VCaP (cell line): ENCODE data around the gene BTAF1.
"Not testable (repeated sequence)": the region's sequence is repeated elsewhere in the genome, so short reads cannot be mapped to it uniquely, and the experiment has no call there.

Experiments
- H3K27ac ChIP-seq: fragments of 450-650 bp; 2 replicates; pipeline ENCODE4 v1.5.1; 2017
- TF ChIP-seq, protein P1 (sequence below): fragments of 450-650 bp; conservative IDR thresholded peaks from 2 replicates; pipeline ENCODE4 v1.5.1; 2017; ENCODE audit warnings: mild to moderate bottlenecking, moderate library complexity

The BTAF1 gene

GRCh38 chr10:92003258-92003657, 79.7 kb downstream of the BTAF1 start:
- H3K27ac ChIP-seq: no peak overlapping the region
- TF ChIP-seq, protein P1, sequence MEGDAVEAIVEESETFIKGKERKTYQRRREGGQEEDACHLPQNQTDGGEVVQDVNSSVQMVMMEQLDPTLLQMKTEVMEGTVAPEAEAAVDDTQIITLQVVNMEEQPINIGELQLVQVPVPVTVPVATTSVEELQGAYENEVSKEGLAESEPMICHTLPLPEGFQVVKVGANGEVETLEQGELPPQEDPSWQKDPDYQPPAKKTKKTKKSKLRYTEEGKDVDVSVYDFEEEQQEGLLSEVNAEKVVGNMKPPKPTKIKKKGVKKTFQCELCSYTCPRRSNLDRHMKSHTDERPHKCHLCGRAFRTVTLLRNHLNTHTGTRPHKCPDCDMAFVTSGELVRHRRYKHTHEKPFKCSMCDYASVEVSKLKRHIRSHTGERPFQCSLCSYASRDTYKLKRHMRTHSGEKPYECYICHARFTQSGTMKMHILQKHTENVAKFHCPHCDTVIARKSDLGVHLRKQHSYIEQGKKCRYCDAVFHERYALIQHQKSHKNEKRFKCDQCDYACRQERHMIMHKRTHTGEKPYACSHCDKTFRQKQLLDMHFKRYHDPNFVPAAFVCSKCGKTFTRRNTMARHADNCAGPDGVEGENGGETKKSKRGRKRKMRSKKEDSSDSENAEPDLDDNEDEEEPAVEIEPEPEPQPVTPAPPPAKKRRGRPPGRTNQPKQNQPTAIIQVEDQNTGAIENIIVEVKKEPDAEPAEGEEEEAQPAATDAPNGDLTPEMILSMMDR: no peak

DNA sequence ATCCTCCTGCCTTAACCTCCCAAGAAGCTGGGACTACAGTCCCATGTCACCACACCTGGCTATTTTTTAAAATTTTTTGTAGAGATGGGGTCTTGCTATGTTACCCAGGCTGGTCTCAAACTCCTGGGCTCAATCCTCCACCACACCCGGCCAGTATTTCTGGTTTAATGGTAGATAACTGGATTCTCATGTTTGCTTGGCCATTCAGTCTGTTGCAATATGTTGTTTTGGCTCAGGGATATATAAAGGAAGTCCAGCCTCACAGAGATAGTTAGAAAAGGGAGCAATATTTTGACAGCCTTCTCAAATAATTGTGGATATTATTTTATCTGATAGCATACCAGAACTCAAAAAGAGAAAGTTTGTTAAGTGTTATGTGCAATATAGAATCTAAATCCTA, 82.4 kb downstream of the BTAF1 start:
- H3K27ac ChIP-seq: no peak overlapping the region
- TF ChIP-seq, protein P1: no peak

- H3K27ac ChIP-seq: no peak overlapping the region
- TF ChIP-seq, protein P1: no peak
Measured at GRCh38 chr10:92009445-92009844, 85.9 kb downstream of the BTAF1 start.

DNA sequence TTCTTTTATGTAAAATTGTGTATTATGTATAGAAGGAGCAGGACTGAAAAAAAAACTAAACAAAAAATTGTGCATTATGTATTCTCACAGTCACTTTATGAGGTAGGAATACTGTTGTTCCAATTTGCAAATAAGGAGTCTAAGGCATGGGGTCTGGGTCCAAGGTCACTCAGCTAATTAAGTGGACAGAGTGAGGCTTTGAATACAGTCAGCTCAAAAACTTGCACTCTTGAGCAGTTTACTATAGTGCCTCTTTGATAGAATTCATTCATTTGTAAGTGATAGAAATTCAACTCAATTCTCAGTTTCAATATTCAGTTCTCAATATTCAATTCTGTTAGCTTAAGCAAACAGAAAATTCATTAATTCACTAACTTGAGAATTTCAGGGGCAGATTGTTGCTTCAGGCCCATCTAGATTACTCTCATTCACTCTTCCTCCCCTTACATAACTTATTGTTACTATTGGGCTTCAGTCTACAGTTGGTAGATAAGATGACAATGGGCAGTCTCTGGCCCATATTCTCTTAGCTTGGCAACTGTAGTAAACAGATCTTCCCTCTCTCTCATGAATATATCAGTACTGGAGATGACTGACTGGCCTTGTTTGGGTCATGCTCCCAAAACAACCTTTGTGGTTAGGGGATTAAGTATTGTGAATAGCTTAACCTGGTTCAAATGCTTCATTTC, 86.6 kb downstream of the BTAF1 start:
- no peak overlapping the region for H3K27ac ChIP-seq
- TF ChIP-seq, protein P1: no peak

- H3K27ac ChIP-seq: no peak overlapping the region
- TF ChIP-seq, protein P1: no peak
Measured at GRCh38 chr10:92011560-92012214, 88.1 kb downstream of the BTAF1 start.

DNA sequence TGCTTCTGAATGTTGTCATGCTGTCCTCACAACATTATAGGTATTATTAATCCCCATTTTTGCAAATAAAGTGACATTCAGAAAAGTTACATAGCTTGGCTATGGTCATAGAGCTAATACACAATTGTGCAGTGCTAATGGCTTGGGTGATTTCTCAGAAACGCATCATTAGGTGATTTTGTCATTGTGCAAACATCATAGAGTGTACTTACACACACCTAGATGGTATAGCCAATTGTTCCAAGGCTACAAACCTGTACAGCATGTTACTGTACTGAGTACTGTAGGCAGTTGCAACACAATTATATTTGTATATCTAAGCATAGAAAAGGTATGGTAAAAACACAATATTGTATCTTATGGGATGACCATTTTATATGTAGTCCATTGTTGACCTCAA, 91.0 kb downstream of the BTAF1 start:
- no peak overlapping the region for H3K27ac ChIP-seq
- TF ChIP-seq, protein P1: no peak

- TF ChIP-seq, protein P1: no peak
- no peak overlapping the region for H3K27ac ChIP-seq
Measured at GRCh38 chr10:92024700-92025099, 101.1 kb downstream of the BTAF1 start.

- H3K27ac ChIP-seq: not testable (repeated sequence)
Measured at GRCh38 chr10:92025340-92025739, 101.8 kb downstream of the BTAF1 start.
